HepG2 (cell line): ENCODE results near the gene KCNB1.

Source experiments
- CTCF ChIP-seq: sonication (generic); formaldehyde crosslinking; IDR thresholded peaks from 2 replicates; pipeline ENCODE4 v1.5.0; 2020; ENCODE audit warnings: mild to moderate bottlenecking, missing genetic modification reagents, moderate library complexity
- MAZ ChIP-seq, 2 experiments: sonication (generic) in 1 of 2; formaldehyde crosslinking in 1 of 2; IDR thresholded peaks; 2 replicates each; pipeline versions ENCODE4 v1.5.0 to v1.6.1; 2012 to 2020; ENCODE audit warnings: low read depth in 2 of 2, mild to moderate bottlenecking in 2 of 2, borderline replicate concordance in 1 of 2, improper control_type of control experiment in 1 of 2, low read length in 1 of 2, missing genetic modification reagents in 1 of 2, moderate library complexity in 1 of 2
- NBN ChIP-seq: fragments of 450-650 bp; conservative IDR thresholded peaks from 2 replicates; pipeline ENCODE4 v1.6.1; 2017
- NCOA2 ChIP-seq: sonication (generic); formaldehyde crosslinking; IDR thresholded peaks from 2 replicates; pipeline ENCODE4 v1.8.0; 2022; ENCODE audit warnings: inconsistent platforms
- NFIC ChIP-seq: IDR thresholded peaks from 2 replicates; pipeline ENCODE4 v1.6.1; 2012; ENCODE audit warnings: mild to moderate bottlenecking, low read length, inconsistent platforms
- NR2C2 ChIP-seq: sonication (generic); formaldehyde crosslinking; IDR thresholded peaks from 2 replicates; pipeline ENCODE4 v1.4.0; 2020; ENCODE audit warnings: missing genetic modification reagents, mild to moderate bottlenecking, moderate library complexity, borderline replicate concordance
- SOX5 ChIP-seq: IDR thresholded peaks from 2 replicates; pipeline ENCODE4 v1.6.1; 2016; ENCODE audit warnings: borderline replicate concordance
- SRF ChIP-seq: IDR thresholded peaks from 2 replicates; pipeline ENCODE4 v1.6.1; 2011; ENCODE audit warnings: mild to moderate bottlenecking, low read depth, low read length, moderate library complexity
- STAT5B ChIP-seq: sonication (generic); formaldehyde crosslinking; IDR thresholded peaks from 2 replicates; pipeline ENCODE4 v1.4.0; 2020; ENCODE audit warnings: missing genetic modification reagents
- TEF ChIP-seq: sonication (generic); formaldehyde crosslinking; IDR thresholded peaks from 2 replicates; pipeline ENCODE4 v1.5.0; 2020; ENCODE audit warnings: missing genetic modification reagents
- ZNF382 ChIP-seq: sonication (generic); formaldehyde crosslinking; IDR thresholded peaks from 2 replicates; pipeline ENCODE4 v1.5.0; 2020; ENCODE audit warnings: missing genetic modification reagents, mild to moderate bottlenecking, borderline replicate concordance

- no peak for TF ChIP-seq ZNF382 (CRISPR knock-in tag)
- no peak for TF ChIP-seq NR2C2 (CRISPR knock-in tag)
- no peak for TF ChIP-seq TEF (CRISPR knock-in tag)
- TF ChIP-seq SOX5 (CRISPR knock-in tag): no peak
- no peak for TF ChIP-seq NBN
- TF ChIP-seq MAZ (IDR thresholded peaks at IDR 0.05; ENCODE audit: borderline replicate concordance, low read depth, low read length): no peak
- no peak for TF ChIP-seq MAZ (CRISPR knock-in tag; IDR thresholded peaks at IDR 0.05; ENCODE audit: low read depth)
- no peak for TF ChIP-seq SRF
- no peak for TF ChIP-seq NFIC
- TF ChIP-seq STAT5B (CRISPR knock-in tag): no peak
- TF ChIP-seq NCOA2: no peak
- TF ChIP-seq CTCF (CRISPR knock-in tag): no peak
These were observed 138.3 kb downstream of the KCNB1 start for GRCh38 chr20:49344140-49344539.
